ENCODE measurements around the gene ADAM23.

Gene ADAM23

GRCh38 chr2:206433686-206434085, 9.6 kb upstream of the ADAM23 start:
- intact Hi-C loops (cut with DNase I): no loop called here
- DNase-seq: no peak

GRCh38 chr2:206435742-206436141, 7.6 kb upstream of the ADAM23 start:
- intact Hi-C loops (cut with DNase I): no loop called here

GRCh38 chr2:206438196-206438724, 5.1 kb upstream of the ADAM23 start:
- DNase-seq: no peak
- intact Hi-C loops (cut with DNase I): no loop called here

More at GRCh38 chr2:206435742-206436141, 7.6 kb upstream of the ADAM23 start:
- no peak for DNase-seq

GRCh38 chr2:206442474-206442832, 879 bp upstream of the ADAM23 start:
- DNase-seq: no peak
- intact Hi-C loops (cut with DNase I): no loop called here

GRCh38 chr2:206443735-206444527, 599 bp downstream of the ADAM23 start:
- intact Hi-C loops (cut with DNase I): no loop called here
- DNase-seq: peak in 38 of 42 donors; percentile 5 to 68 (median 37)

- intact Hi-C loops (cut with DNase I): no loop called here
Observed at GRCh38 chr2:206445948-206446347, 2.6 kb downstream of the ADAM23 start.

GRCh38 chr2:206452242-206452641, 8.9 kb downstream of the ADAM23 start:
- intact Hi-C loops (cut with DNase I): no loop called here

More at GRCh38 chr2:206445948-206446347, 2.6 kb downstream of the ADAM23 start:
- DNase-seq: no peak

GRCh38 chr2:206452750-206453149, 9.4 kb downstream of the ADAM23 start:
- peak in 17 of 42 donors; percentile 16 to 76 (median 37) for DNase-seq
- intact Hi-C loops (cut with DNase I): no loop called here

More at GRCh38 chr2:206452242-206452641, 8.9 kb downstream of the ADAM23 start:
- DNase-seq: peak in 2 of 42 donors; percentile 21 to 23

- no peak for DNase-seq
- intact Hi-C loops (cut with DNase I): no loop called here
Observed at GRCh38 chr2:206456078-206456754, 12.9 kb downstream of the ADAM23 start.

- no peak for DNase-seq
- intact Hi-C loops (cut with DNase I): no loop called here
Observed at GRCh38 chr2:206457188-206457634, 13.9 kb downstream of the ADAM23 start.

GRCh38 chr2:206462240-206462854, 19.0 kb downstream of the ADAM23 start:
- DNase-seq: no peak
- intact Hi-C loops (cut with DNase I): no loop called here

- intact Hi-C loops (cut with DNase I): no loop called here
- no peak for DNase-seq
Observed at GRCh38 chr2:206463685-206464084, 20.4 kb downstream of the ADAM23 start.

GRCh38 chr2:206464597-206464996, 21.3 kb downstream of the ADAM23 start:
- no peak for DNase-seq
- intact Hi-C loops (cut with DNase I): no loop called here

GRCh38 chr2:206471524-206472062, 28.3 kb downstream of the ADAM23 start:
- peak in 3 of 42 donors; percentile 17 to 51 (median 48) for DNase-seq

GRCh38 chr2:206472094-206472493, 28.8 kb downstream of the ADAM23 start:
- intact Hi-C loops (cut with DNase I): no loop called here
- no peak for DNase-seq

More at GRCh38 chr2:206471524-206472062, 28.3 kb downstream of the ADAM23 start:
- intact Hi-C loops (cut with DNase I): no loop called here

GRCh38 chr2:206474099-206474498, 30.8 kb downstream of the ADAM23 start:
- intact Hi-C loops (cut with DNase I): no loop called here
- no peak for DNase-seq

GRCh38 chr2:206477296-206477695, 34.0 kb downstream of the ADAM23 start:
- intact Hi-C loops (cut with DNase I): no loop called here
- DNase-seq: no peak

GRCh38 chr2:206478340-206478739, 35.0 kb downstream of the ADAM23 start:
- DNase-seq: no peak
- intact Hi-C loops (cut with DNase I): no loop called here

GRCh38 chr2:206480161-206480560, 36.8 kb downstream of the ADAM23 start:
- intact Hi-C loops (cut with DNase I): no loop called here
- DNase-seq: no peak

All from head of caudate nucleus (tissue), 42 donors.